Kidney epithelial cell (primary cell): Measurements from ENCODE around the gene HP1BP3. TPM values are rescaled to one million over a fixed set of nuclear protein-coding genes. Genes with fewer than 3 reads are reported as not detected.

Experiments used
- DNase-seq: peaks from one replicate; pipeline ENCODE4 v3.0.0-alpha.2; 2010; ENCODE audit warnings: low read depth
- H3K27me3 ChIP-seq: 2 replicates; pipeline ENCODE4 v1.6.0; 2011; ENCODE audit warnings: low read length; ENCODE audit not compliant: control insufficient read depth, insufficient read depth
- H3K36me3 ChIP-seq: 2 replicates; pipeline ENCODE4 v1.5.1; 2011; ENCODE audit warnings: low read length; ENCODE audit not compliant: control insufficient read depth, insufficient read depth
- H3K4me3 ChIP-seq: 2 replicates; pipeline ENCODE4 v1.5.1; 2011; ENCODE audit warnings: low read depth, mild to moderate bottlenecking, control low read depth, low read length
- CTCF ChIP-seq: IDR thresholded peaks from 2 replicates; pipeline ENCODE4 v1.5.1; 2011; ENCODE audit warnings: mild to moderate bottlenecking, moderate library complexity, low read length, control low read depth, inconsistent platforms; ENCODE audit not compliant: insufficient read depth, poor library complexity, severe bottlenecking
- total RNA-seq: library from RNA; depleted of rRNA; stranded (reverse); fragments of >200 nt; gene quantifications from 2 replicates; pipeline ENCODE4 v1.2.3, GENCODE V29; 2015

The HP1BP3 gene
- 101 and 122 TPM in 2 replicates for total RNA-seq

DNA sequence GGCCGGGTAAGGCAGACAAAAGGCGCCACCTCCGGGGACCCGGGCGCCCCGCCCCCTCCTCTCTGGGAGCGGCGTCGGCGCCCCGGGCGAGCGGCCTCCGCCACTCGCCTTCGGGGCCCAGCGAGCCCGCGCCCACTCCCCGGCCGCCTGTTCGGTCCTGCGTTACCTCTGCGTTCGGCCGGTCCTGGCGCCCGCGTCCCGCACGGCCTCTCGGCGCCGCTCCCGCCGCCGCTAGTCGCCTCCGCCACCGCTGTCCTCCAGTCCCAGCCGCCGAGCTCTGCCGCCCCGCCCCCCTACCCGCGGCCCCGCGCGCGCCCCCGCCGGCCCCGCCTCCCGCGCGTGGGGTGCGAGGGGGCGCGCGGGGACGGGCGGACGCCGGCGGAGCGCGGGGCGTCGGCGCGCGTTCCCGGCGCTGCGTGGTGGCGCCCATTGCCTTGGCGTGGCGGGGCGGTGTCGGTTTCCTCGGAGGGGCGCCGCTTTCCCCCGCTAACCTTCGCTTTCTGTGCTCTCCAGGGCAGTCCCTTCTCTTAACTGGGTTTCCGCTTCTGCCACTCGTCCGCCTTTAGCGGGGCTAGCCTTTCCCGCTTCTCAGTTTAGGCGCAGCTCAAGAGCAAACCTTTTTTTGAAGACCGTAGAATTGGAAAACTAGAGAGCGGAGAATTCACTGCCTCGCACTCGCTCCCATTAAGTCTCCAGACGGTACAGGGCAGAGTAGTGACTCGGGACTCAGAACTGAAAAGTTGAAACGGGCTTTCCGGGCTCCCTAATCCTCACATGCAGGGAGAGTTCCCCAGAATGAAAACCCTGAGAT is at the start of gene HP1BP3:
TSS of gene HP1BP3 (minus strand) at position 279 of the 811 bp plus-strand sequence. CDS start 6,867 bp downstream, outside the sequence.
- TF ChIP-seq CTCF = no peak
- Histone ChIP-seq H3K36me3 (no peaks in the 10 kb centered on the region), H3K27me3 (no peaks in the 10 kb centered on the region), H3K4me3 (peak within 1 kb of the TSS; percentile 93)
- no peak for DNase-seq

- TF ChIP-seq CTCF = no peak
- H3K4me3 ChIP-seq = no peak overlapping the region
- no peaks in the 10 kb centered on the region for H3K27me3 ChIP-seq
- no peak for DNase-seq
- no peaks in the 10 kb centered on the region for H3K36me3 ChIP-seq
Measured at GRCh38 chr1:20836230-20836629, 49.1 kb upstream of the HP1BP3 start.

DNA sequence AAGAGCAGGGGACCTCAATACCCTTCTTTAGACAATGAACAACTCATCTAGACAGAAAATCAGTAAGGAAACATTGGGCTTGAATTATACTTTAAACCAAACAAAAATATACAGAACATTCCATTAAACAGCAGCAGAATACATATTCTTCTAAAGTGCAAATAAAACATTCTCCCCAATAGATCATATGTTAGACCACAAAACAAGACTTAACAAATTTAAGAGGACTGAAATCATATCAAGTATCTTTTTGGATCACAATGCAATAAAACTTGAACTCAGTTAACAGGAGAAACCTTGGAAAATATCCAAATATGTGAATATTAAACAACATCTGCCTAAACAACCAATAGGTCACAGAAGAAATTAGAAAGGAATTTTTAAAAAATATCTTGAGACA is 47.7 kb upstream of the HP1BP3 start:
- Histone ChIP-seq H3K4me3 (no peak overlapping the region), H3K36me3 (no peaks in the 10 kb centered on the region)
- TF ChIP-seq CTCF = no peak

DNA sequence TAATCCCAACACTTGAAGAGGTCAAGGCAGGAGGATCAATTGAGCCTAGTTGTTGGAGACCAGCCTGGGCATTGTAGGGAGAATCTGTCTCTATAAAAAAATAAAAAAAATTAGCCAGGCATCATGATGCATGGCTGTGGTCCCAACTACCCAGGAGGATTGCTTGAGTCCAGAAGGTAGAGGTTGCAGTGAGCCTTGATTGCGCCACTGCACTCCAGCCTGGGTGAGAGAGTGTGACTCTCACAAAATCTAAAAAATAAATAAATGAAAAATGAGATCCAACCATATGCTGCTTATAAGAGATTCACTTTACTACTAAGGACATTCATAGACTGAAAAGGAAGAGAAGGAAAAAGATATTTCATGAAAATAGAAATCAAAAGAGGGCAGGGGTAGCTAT is 47.1 kb upstream of the HP1BP3 start:
- no peak for DNase-seq
- no peak for TF ChIP-seq CTCF

More for the DNA sequence above, 47.7 kb upstream of the HP1BP3 start:
- DNase-seq = no peak
- H3K27me3 ChIP-seq = no peaks in the 10 kb centered on the region

DNA sequence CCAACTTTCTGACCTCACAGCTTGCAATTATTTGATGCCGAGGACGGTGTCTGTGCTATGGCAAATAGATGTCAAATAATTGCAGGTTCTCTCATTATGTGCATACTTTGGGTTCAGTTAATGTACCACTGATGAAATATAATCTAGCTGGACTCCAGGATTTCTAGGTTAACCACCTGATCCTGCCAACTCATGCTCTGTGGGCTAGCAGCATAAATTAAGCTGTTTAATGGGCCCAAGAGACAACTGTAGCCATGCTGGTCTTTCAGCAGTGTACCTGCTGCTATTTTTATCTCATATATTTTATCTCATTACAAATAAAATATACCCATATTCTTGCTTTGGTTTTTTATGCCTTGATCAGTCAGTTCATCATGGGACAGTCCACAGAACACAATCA is 43.3 kb upstream of the HP1BP3 start:
- no peak for DNase-seq
- no peak for TF ChIP-seq CTCF
- Histone ChIP-seq H3K27me3 (no peaks in the 10 kb centered on the region), H3K36me3 (peaks cover 1% of the 10 kb centered on the region), H3K4me3 (no peak overlapping the region)

More for the DNA sequence above, 47.1 kb upstream of the HP1BP3 start:
- no peaks in the 10 kb centered on the region for H3K27me3 ChIP-seq
- no peak overlapping the region for H3K4me3 ChIP-seq
- no peaks in the 10 kb centered on the region for H3K36me3 ChIP-seq

DNA sequence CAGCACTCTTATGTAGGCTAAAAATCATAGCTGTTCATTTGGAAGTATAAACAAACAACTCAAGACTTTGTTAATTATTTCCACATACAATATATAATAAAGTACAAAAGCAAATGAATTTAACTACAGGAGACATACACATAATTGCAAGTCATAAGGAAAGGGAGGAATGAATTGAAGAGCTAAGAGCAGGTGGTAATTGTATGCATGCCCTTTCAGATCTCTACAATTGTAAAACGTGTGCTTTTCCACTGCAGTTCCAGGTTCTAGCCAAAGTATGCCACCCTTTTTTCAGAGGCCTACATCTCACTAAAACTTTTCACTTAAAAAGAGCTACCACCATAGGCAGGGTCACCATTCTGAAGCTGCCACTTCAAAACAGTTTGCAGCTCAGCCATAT is 42.8 kb upstream of the HP1BP3 start:
- no peak for TF ChIP-seq CTCF
- DNase-seq = no peak
- H3K4me3 ChIP-seq = no peak overlapping the region
- H3K36me3 ChIP-seq = peaks cover 1% of the 10 kb centered on the region
- no peaks in the 10 kb centered on the region for H3K27me3 ChIP-seq
